Hematopoietic multipotent progenitor cell treated with erythropoietin and hydrocortisone succinate and interleukin-3 and kit ligand, for 8 days (in vitro differentiated cells): ENCODE results near the gene RFX8.
A peak's percentile ranks its signal among the peaks of the same experiment; 100 is the strongest.
"Not testable (repeated sequence)": the region's sequence is repeated elsewhere in the genome, so short reads cannot be mapped to it uniquely, and the experiment has no call there.

Experiments
- DNase-seq: peaks from one replicate; pipeline ENCODE4 v3.0.0-alpha.2; 2015

The RFX8 gene

GRCh38 chr2:101474731-101475384 lies at the start of gene RFX8:
Gene RFX8, minus strand, starts transcription at chr2:101475112. Its CDS starts 8,264 bp downstream, at chr2:101466848.
- peak; percentile 32 for DNase-seq

DNA sequence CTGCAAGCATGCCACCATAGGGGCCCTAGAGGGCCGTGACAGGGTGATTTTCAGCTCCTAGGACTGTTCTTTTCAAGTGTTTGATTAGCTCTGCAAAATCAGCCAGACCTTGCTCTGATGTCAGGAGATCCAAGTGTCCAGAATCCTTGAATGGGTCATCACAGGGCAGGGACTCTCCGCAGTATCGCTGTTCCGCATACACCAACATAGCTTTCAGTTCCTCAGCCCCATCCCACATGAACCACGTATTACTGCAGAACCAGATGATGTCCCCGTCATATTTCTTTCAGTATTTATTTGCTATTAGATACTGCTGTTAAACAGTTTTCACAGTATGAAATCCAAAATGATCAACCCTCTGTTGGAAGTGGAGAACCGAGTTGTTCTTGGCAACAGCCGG lies 46.6 kb upstream of the RFX8 start:
- no peak for DNase-seq

DNA sequence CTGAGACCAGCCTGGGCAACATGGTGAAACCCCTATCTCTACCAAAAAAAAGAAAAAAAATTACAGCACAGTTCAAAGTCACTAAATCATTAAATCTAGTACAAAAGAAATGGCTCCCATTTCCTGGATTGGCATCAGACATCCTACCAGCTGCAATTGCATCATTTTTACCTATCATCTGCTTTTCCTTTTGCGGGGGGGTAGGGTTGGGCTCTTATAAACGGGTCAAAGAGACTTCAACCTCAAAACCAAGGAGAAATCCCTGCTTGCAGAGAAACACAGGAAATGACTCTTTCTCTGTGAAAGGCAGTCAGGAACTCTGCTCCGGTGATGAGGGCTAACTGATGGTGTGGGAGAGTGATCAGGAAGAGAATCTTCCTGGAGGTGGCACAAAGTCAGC lies 45.3 kb upstream of the RFX8 start:
- no peak for DNase-seq

GRCh38 chr2:101518578-101519492 lies 43.9 kb upstream of the RFX8 start:
- DNase-seq, result peak; percentile 22

DNA sequence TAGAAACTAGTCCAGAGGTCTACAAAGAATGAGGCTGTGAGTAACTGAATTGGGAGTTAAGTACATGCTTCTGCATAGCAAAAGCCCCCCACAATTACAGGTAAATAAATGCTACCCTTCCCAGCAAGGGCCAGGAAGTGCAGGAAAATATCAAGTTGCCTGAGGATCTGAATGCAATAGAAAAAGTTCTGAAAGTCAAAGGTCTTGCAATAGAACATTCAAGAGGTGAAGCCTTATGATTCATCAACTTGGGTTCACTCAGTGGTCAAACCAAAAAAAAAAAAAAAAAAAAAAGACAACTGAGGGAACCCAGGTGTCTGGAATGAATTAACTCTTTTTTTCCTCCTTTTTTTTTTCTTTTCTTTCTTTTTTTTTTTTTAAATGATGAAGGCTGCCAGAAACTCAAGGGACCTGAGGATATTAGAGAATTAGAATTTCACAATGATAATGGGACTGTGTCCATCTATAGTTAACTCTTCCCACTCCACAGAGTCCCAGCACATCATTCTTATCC lies 42.9 kb upstream of the RFX8 start:
- no peak for DNase-seq

DNA sequence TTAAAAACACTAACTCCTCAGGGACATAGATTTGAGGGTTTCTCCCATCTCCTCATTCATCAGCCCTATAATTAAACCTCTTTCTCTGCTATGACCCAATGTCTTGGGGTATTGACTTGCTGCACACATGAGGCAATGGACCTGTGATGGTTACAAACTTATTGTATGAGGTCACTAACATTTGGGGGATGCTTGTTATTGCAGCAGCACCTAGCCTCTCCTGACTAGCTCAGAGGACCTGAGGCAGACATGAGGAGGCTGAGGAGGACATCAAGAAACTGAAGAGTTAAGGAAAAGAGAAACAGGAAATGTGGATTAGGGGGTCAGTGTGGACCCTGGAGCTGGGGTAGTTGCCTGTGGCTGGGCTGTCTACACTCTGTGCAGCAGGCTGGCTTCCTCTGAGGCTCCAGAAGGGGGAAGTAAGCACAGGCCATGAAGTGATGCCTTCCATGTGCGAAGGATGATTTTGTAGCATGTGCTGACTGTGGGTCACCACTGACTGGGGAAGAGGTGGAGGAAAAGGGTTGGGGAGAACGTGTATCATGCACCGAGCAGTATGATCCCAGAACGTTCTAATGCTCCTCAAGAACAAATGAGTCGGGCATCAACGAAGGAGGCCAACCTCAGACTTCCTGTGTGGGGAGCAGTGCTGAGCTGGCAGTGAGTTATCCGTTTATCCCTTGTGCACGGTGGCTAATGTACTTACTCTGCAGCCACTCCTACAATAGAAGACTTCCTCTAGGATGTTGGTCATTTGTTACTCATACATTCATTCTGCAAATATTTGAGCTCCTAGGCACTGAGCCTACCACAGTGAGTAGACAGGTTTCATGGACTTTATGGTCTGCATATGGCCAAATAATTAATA lies 42.1 kb upstream of the RFX8 start:
- peak; percentile 4 for DNase-seq

DNA sequence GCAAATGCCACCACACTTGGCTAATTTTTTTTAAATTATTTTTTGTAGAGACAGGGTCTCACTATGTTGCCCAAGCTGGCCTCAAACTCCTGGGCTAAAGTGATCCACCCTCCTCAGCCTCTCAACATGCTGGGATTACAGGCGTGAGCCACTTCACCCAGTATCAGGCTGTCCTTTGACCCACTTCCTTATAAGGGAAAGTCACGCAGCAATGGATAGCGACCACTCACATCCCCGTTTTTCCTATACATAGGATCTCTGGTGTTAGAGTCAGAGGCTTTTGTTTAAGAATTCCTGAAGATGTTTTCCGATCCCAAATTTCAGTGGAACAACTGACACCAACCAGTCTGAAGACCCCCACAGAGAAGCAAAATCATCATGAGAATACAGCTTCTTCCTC lies 41.4 kb upstream of the RFX8 start:
- DNase-seq, result no peak

- DNase-seq, result no peak
Measured at GRCh38 chr2:101515477-101515876, 40.6 kb upstream of the RFX8 start.

DNA sequence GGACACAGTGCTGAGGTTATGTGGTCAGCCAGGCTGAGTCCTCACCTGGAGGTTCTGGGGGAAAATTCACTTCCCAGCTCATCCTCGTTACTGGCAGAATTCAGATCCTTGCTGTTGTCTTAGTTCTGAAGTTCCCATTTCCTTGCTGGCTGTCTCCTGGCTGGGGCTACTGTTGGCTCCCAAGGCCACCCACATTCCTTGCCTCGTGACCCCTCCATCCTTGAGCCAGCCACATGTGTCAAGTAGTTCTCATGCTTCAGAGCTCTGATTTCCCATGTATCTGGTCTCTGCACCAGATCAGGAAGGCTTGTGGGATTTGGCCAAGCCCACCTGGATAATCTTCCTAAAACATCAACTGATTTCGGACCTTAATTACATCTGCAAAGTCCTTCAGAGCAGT lies 38.1 kb upstream of the RFX8 start:
- DNase-seq, result no peak

- no peak for DNase-seq
Measured at GRCh38 chr2:101511381-101511780, 36.5 kb upstream of the RFX8 start.

- peak; percentile 3 for DNase-seq
Measured at GRCh38 chr2:101509499-101510284, 34.8 kb upstream of the RFX8 start.

DNA sequence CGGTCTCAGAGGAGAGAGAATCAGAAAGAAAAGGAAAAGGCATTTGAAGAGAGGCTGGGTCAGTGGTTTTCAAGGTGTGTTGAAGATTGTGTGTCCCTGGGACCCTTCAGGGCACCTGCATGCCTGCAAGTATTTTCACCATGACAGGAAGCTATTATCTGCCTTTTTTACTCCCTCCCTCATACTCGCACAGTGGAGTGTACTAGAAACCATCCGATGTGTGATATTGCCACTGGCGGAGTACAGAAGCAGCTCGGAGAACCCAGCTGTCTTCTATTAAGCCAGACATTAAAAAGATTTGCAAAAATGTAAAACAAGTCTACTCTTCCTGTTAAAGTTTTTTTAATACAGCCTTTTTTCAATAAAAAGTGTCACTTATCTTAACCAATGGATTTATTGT lies 33.7 kb upstream of the RFX8 start:
- no peak for DNase-seq

DNA sequence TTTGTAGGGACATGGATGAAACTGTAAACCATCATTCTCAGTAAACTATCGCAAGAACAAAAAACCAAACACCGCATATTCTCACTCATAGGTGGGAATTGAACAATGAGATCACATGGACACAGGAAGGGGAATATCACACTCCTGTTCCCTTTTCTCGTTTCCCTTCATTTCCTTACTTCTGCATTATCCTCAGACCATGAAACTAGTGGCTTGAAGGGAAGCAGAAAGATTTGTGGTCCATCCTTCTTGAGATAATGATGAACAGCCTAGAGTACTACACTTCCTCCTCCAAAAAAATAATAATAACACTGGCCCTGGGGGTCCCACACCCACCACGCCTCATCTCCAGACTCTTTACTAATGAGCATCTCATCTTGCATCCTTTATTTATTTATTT lies 30.4 kb upstream of the RFX8 start:
- DNase-seq, result not testable (repeated sequence)

DNA sequence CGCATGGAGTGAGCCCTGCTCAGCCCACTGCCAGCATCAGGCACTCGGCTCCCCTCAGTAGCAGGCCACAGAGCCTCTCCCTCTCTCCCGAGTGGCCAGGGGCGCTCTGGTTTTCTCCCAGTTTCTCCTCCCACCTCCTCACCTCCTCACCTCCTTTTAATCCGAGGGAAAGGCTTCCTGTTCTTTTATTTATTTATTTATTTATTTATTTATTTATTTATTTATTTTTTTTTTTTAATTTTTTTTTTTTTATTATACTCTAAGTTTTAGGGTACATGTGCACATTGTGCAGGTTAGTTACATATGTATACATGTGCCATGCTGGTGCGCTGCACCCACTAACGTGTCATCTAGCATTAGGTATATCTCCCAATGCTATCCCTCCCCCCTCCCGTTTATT lies 29.8 kb upstream of the RFX8 start:
- DNase-seq, result not testable (repeated sequence)

GRCh38 chr2:101502095-101502494 lies 27.2 kb upstream of the RFX8 start:
- no peak for DNase-seq

DNA sequence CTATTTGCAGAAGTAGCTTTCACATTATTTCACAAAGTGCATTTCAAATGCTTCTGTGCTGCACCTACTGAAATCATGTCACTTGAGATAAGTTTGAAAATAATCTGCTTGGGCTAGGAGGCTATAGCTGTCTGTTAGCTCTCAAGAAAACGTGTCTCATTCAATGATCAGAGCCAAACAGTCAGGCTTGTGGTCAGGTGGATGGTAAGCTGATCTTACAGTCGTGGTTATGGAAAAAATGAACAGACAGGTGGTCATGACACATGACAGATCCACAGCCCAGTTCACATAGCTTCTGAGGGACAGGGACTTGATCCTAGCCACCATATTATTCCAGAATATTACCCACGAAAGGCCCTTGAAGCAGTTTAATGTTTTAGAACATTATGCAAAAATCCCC lies 26.5 kb upstream of the RFX8 start:
- DNase-seq, result peak; percentile 5

- no peak for DNase-seq
Measured at GRCh38 chr2:101500860-101501259, 25.9 kb upstream of the RFX8 start.

DNA sequence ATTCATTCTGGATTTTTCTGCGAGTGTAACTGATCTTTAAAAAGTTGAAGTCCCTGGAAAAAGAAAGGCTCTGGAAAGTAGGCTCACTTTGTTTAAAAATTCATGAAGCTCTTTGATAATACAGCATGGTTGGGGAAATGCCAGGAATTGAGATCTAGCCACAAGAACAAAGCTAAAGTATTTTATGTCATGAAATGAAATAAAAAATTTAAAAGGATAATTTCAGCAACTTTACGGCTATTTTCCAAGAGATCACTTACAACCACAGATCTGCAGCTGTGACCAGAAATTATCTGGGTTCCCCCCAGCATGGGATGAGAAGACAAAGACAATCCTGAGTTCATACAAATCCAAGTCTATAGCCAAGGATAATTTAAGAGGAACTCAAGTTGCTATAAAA lies 25.3 kb upstream of the RFX8 start:
- DNase-seq, result no peak

GRCh38 chr2:101496279-101496678 lies 21.4 kb upstream of the RFX8 start:
- DNase-seq, result no peak

- no peak for DNase-seq
Measured at GRCh38 chr2:101492936-101493473, 18.1 kb upstream of the RFX8 start.

GRCh38 chr2:101486994-101487393 lies 12.1 kb upstream of the RFX8 start:
- no peak for DNase-seq

- DNase-seq, result no peak
Measured at GRCh38 chr2:101486258-101486701, 11.4 kb upstream of the RFX8 start.
